ENCODE data around the gene GPR107.

GRCh38 chr9:130143958-130144366 is 90.3 kb downstream of the GPR107 start:
- no peak for TF ChIP-seq CTCF (conservative IDR thresholded peaks at IDR 0.05 in 1 of 2, IDR thresholded peaks at IDR 0.05 in 1 of 2; ENCODE audit: extremely low read depth in 1 of 2, insufficient read depth in 1 of 2, low read depth in 1 of 2, low read length in 2 of 2)
- no peak for TF ChIP-seq EZH2 (IDR thresholded peaks at IDR 0.05; ENCODE audit: borderline replicate concordance, low read length)

Measured in mammary epithelial cell (primary cell).